NCI-H1694 treated with DMSO at 0.1 percent for 48 hours (cell line): ENCODE measurements around the gene COA3.

Source experiments
- DNase-seq: peaks from one replicate; lab custom pipeline; 2025; lab: John Stamatoyannopoulos, UW

The COA3 gene

DNA sequence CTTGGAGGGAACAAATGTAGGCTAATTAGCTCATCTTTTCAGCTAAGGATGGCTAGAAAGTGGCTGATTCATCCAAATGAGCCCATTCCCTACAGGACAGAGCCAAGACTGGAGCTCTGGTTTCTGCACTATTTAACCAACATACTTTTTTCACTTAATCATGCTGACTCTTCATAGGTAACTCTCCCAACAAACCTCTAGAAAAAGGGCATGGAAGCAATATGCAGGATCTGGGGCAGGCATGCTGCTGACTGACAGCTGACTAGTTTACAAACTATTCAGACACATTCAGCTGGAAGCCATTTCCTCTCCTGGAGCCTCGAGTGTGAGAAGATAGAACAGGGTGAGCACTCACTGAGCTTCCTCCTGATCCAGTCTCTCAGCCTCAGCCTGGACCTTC lies 19.4 kb upstream of the COA3 start:
- no peak for DNase-seq

DNA sequence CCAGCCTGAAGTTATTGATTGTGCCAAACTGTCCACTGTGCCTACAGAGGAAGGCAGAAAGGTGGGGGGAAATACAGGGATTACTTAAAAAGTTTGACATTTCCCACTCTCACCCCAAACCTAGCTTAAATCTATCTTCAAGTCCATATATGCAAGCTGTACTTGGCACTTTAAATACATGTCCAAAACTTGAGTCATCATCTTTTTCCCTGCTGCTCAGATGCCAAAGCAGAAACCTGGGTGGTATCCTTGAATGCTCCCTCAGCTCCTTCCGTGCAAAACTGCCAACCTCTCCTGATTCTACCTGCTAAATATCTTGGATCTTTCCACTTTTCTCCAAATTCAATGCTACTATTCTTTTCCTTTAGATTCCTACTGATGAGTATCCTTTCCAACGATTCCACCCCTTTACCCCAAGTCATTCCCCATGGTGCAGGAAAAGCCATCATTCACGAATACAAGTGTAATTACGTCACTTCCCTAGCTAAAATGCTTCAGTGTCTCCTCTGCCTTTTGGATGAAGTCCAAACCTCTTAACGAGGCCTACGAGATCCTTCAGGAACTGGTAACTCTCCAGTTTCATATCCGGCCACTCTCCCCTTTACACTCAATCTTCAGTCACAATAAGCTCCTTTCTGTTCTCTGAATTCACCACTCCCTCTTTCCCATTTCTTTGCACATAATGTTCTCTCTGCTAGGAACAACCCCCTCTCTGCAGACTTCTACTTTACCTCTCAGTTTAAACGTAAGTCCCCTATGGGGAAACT lies 16.3 kb upstream of the COA3 start:
- DNase-seq, result no peak

DNA sequence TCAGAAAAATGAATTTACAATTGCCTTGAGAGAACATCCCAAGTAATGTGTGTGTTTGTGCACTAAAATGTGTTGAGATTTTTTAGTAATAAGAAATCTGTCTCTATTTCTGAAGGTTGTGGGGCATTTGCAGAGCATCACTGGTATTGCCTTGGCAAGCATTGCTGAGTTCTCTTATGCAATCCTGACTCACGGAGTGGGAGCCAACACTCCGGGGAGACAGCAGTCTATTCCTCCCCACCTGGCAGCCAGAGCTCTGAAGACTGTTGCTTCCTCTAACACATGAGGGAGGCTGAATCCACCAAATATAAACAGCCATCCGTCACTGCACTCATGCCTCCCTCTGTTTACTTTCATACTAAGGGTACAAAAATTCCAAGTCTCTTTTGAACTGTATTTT lies 10.7 kb upstream of the COA3 start:
- DNase-seq, result no peak

- no peak for DNase-seq
Observed at GRCh38 chr17:42806249-42806648, 7.7 kb upstream of the COA3 start.

DNA sequence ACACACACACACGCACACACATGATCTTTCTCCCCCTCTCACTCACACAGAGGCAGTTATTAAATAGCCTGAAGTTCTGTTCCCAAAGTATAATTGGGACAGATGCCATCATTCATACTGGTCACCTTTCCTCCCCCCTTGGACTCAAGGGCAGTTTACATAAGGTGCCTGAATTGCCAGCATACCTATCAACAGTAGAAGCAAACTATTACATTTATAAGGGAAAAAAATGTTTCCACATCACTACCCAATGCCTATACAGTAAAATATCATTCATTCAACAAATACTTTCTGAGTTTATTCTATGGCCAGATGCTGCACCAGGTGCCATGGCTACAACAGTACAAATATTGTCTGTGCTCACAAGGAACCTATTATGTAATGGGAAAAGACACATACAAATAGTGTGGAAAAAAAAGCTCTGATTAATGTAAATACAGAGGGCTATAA lies 6.4 kb upstream of the COA3 start:
- DNase-seq, result no peak

DNA sequence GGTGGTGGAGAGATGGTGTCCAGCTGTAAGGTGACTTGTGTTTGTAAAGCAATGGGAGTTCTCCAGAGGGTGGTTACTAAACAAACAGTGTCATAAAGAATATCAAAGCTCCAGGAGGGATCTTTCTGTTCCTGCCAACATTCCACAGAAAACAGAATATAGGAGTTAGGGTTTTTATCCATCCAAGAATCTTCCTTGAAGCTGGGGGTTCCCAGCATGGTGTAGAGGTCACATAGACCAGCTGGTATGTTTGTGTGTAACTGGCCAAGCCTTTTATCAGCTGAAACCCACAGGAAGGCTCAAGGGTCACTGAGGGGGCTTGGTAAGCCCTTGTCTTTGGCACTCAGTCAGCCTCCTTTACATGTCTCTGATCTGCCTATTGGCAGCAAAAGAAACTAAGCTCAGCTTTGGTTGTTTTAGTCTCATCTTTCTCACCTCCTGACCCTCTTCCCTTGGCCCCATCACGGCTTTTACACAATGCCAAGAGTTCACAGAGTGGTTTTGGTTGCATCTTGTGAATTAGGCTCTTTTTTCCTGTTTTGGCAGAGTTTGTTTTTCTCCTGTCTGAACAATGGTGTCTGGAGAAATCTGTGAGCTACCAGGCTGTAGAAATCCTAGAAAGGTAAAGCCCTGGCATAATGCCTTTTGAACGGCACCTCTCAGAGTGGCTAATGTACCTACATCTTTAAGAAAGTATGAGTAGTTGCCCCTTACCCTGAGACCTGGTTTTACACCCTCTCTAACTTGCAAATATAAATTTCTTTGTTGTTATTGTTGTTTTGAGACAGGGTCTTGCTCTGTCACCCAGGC lies 4.8 kb upstream of the COA3 start:
- no peak for DNase-seq

- DNase-seq, result no peak
Observed at GRCh38 chr17:42798011-42798382, 507 bp downstream of the COA3 start.

- no peak for DNase-seq
Observed at GRCh38 chr17:42797067-42798007, 1.2 kb downstream of the COA3 start.

GRCh38 chr17:42796066-42796758 lies 2.3 kb downstream of the COA3 start:
- DNase-seq, result no peak

DNA sequence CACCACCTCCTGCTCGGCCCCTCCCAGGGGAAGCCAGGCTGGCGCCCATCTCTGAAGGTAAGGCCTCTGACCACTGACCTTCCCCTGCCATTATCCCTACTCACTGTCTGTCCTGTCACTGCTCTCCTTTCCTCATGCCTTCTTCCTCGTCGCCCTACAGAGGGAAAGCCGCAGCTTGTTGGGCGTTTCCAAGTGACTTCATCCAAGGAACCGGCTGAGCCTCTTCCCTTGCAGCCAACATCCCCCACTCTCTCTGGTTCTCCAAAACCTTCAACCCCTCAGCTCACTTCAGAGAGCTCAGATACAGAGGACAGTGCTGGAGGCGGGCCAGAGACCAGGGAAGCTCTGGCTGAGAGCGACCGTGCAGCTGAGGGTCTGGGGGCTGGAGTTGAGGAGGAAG lies 3.0 kb downstream of the COA3 start:
- no peak for DNase-seq

GRCh38 chr17:42795061-42795460 lies 3.4 kb downstream of the COA3 start:
- DNase-seq, result no peak

DNA sequence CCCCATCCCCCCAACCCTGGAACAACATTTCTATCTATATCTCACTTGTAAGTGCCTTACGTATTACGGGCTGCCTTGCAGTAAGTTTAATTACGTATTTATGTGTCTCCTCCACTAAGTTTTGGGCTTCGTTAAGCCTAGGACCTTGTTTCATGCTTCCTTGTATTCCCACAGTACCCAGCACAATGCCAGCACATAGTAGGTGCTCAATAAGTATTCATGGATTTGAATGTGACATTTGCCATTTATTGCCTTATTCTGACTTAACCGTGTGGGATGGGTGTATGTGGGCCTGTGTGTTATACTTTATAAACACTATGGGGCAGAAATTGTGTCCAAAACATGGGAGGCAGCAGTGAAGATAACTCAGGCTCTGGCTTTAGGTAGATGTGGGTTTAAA lies 6.0 kb downstream of the COA3 start:
- DNase-seq, result no peak

- DNase-seq, result no peak
Observed at GRCh38 chr17:42791948-42792347, 6.6 kb downstream of the COA3 start.

GRCh38 chr17:42787266-42787665 lies 11.2 kb downstream of the COA3 start:
- DNase-seq, result no peak

GRCh38 chr17:42784811-42785592 lies 13.5 kb downstream of the COA3 start:
- no peak for DNase-seq

GRCh38 chr17:42784409-42784808 lies 14.1 kb downstream of the COA3 start:
- DNase-seq, result no peak

DNA sequence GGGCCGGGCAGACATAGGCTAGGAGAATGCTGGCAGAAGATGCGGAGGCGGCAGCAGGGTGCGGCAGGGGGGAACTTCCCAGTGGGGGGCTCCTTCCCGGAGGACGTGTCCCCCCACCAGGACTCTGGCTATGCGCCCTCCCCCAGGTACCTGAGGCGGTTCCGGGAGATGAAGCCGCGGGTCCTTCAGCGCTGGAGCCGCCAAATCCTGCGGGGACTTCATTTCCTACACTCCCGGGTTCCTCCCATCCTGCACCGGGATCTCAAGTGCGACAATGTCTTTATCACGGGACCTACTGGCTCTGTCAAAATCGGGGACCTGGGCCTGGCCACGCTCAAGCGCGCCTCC lies 14.7 kb downstream of the COA3 start:
- DNase-seq, result no peak

- no peak for DNase-seq
Observed at GRCh38 chr17:42783062-42783790, 15.3 kb downstream of the COA3 start.

DNA sequence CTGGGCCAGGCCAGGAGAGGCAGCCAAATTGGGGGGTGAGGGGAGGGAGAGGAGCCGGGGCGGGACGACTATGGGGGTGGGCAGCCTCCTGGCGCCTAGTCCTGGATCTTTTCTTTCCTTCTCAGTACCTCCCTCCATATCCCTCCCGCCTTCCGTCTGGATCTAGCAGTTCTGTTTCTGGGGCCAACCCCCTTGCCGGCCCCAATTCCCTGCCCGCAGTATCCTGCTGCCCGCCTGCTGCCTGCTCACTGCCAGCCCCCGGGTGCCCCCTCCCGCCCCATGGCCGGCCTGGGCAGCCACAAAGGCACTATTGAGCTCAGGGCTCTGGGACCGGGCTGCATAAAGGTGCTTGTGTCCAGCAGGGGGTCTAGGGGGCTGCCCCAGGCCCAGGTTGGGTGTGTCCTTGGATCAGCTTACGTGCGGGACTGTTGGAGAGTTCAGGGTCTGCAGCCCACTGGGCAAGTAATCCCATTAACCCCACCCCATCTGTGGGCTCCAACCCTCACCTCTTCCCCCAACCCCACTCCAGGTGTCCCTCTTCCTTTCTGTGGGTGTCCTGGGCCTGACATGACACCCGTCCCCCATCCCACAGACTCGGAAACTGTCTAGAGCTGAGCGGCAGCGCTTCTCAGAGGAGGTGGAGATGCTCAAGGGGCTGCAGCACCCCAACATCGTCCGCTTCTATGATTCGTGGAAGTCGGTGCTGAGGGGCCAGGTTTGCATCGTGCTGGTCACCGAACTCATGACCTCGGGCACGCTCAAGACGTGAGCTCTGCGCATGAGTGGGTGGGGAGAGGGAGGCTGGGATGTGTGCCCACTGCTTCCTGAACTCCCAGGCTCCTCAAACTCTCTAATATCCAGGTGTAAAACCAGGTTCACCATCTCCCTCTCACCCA lies 16.1 kb downstream of the COA3 start:
- no peak for DNase-seq
